GM12878 (cell line): ENCODE data around the gene CADM2. TPM values are rescaled to one million over a fixed set of nuclear protein-coding genes. Genes with fewer than 3 reads are reported as not detected.

Experiments
- ATAC-seq: fragments of 200-7000 bp; cut with Tn5 transposase; 3 replicates; pipeline ENCODE4 v1.9.1; 2020; ENCODE audit warnings: mild to moderate bottlenecking, moderate library complexity
- BruUV-seq: library from RNA; stranded (reverse); fragments of 400-500 nt; replicated peaks from 2 replicates; lab custom pipeline; 2021; lab: Mats Ljungman, UMichigan
- CTCF ChIA-PET: fragments of 300-600 bp; sonication (Branson Sonifier 250); formaldehyde crosslinking; extraction: SDS; loops from one replicate; lab custom pipeline; 2021; ENCODE audit warnings: inconsistent platforms; lab: Yijun Ruan, JAX
- POLR2A ChIA-PET: fragments of 350-600 bp; formaldehyde crosslinking; extraction: SDS; loops from one replicate; lab custom pipeline; 2021; ENCODE audit warnings: inconsistent platforms; lab: Charles Lee
- RAD21 ChIA-PET: fragments of 300-600 bp; sonication (Branson Sonifier 250); formaldehyde crosslinking; loops from one replicate; lab custom pipeline; 2023; ENCODE audit warnings: antibody characterized with exemption; ENCODE audit not compliant: unreplicated experiment; lab: Charles Lee
- SMC1A ChIA-PET: fragments of 300-600 bp; sonication (Branson Sonifier 250); formaldehyde crosslinking; loops from one replicate; lab custom pipeline; 2023; ENCODE audit not compliant: unreplicated experiment, uncharacterized antibody; lab: Charles Lee
- DNase-seq: peaks from one replicate; pipeline ENCODE4 v3.0.0-alpha.2; 2011; ENCODE audit warnings: low read depth, low spot score
- FAIRE-seq: peaks from 3 replicates; lab custom pipeline; 2011; peaks lifted over from hg19 to GRCh38; lab: Jason Lieb, UNC
- H2AFZ ChIP-seq: 2 replicates; pipeline ENCODE4 v1.6.0; 2011; ENCODE audit warnings: low read depth, low read length, control low read depth; ENCODE audit not compliant: control insufficient read depth
- H3K27ac ChIP-seq: 2 replicates; pipeline ENCODE4 v1.5.1; 2011; ENCODE audit warnings: control low read depth; ENCODE audit not compliant: control insufficient read depth, insufficient read depth
- H3K27me3 ChIP-seq, 2 experiments: replicated peaks in 1 of 2; 2 replicates each; pipeline versions ENCODE4 v1.6.0 to v1.6.1; 2011; ENCODE audit warnings: low read length in 1 of 2; ENCODE audit not compliant: control insufficient read depth in 2 of 2, insufficient read depth in 2 of 2
- H3K36me3 ChIP-seq, 2 experiments: 2 replicates each; pipeline ENCODE4 v1.5.1; 2011; ENCODE audit warnings: low read length in 1 of 2; ENCODE audit not compliant: control insufficient read depth in 2 of 2, insufficient read depth in 2 of 2
- H3K4me1 ChIP-seq: 2 replicates; pipeline ENCODE4 v1.6.1; 2011; ENCODE audit warnings: mild to moderate bottlenecking, low read length, moderate library complexity, mixed read lengths; ENCODE audit not compliant: control insufficient read depth, insufficient read depth
- H3K4me2 ChIP-seq: 2 replicates; pipeline ENCODE4 v1.6.0; 2011; ENCODE audit warnings: control low read depth; ENCODE audit not compliant: control insufficient read depth, insufficient read depth
- H3K4me3 ChIP-seq: fragments of 200-600 bp; sonication (generic); 2 replicates; pipeline ENCODE4 v1.5.1; 2016
- H3K79me2 ChIP-seq: 2 replicates; pipeline ENCODE4 v1.6.0; 2011; ENCODE audit warnings: low read length; ENCODE audit not compliant: control insufficient read depth, insufficient read depth
- H3K9ac ChIP-seq: 2 replicates; pipeline ENCODE4 v1.8.0; 2011; ENCODE audit warnings: low read length, control low read depth, mixed read lengths; ENCODE audit not compliant: control insufficient read depth, insufficient read depth
- H3K9me3 ChIP-seq: replicated peaks from 3 replicates; pipeline ENCODE4 v1.5.1; 2011; ENCODE audit warnings: mild to moderate bottlenecking, low read length; ENCODE audit not compliant: control insufficient read depth, insufficient read depth
- H4K20me1 ChIP-seq: 2 replicates; pipeline ENCODE4 v1.6.0; 2011; ENCODE audit not compliant: control insufficient read depth, insufficient read depth
- BMI1 ChIP-seq: fragments of 450-650 bp; IDR thresholded peaks from 2 replicates; pipeline ENCODE4 v1.6.1; 2016; ENCODE audit warnings: mild to moderate bottlenecking, moderate library complexity, borderline replicate concordance
- CEBPZ ChIP-seq: fragments of 150-350 bp; IDR thresholded peaks from 2 replicates; pipeline ENCODE4 v1.6.1; 2016; ENCODE audit warnings: low read depth, low read length
- ETV6 ChIP-seq, 2 experiments: fragments of 450-650 bp in 1 of 2; IDR thresholded peaks in 1 of 2; conservative IDR thresholded peaks in 1 of 2; 2 replicates each; pipeline ENCODE4 v1.6.1; 2014; ENCODE audit warnings: antibody characterized with exemption in 1 of 2, borderline replicate concordance in 1 of 2, low read depth in 1 of 2, mild to moderate bottlenecking in 1 of 2, moderate library complexity in 1 of 2
- PML ChIP-seq: IDR thresholded peaks from 2 replicates; pipeline ENCODE4 v1.6.1; 2012; ENCODE audit warnings: low read length, inconsistent platforms
- SUPT20H ChIP-seq: IDR thresholded peaks from 2 replicates; pipeline ENCODE4 v1.6.1; 2011; ENCODE audit warnings: low read depth, mild to moderate bottlenecking, low read length, moderate library complexity, borderline replicate concordance; ENCODE audit not compliant: control insufficient read depth
- TCF3 ChIP-seq: IDR thresholded peaks from 2 replicates; pipeline ENCODE4 v1.6.1; 2012; ENCODE audit warnings: low read depth, mild to moderate bottlenecking, low read length, borderline replicate concordance; ENCODE audit not compliant: insufficient read depth
- WRNIP1 ChIP-seq: IDR thresholded peaks from 2 replicates; pipeline ENCODE4 v1.6.1; 2011; ENCODE audit warnings: low read depth, low read length, improper control_type of control experiment, borderline replicate concordance
- ZNF217 ChIP-seq: fragments of 450-650 bp; IDR thresholded peaks from 2 replicates; pipeline ENCODE4 v1.6.1; 2017; ENCODE audit warnings: antibody characterized with exemption, mild to moderate bottlenecking
- WGBS: methylation state at CpG from one replicate; pipeline ENCODE4 v1.1.6; 2016; ENCODE audit warnings: low lambda C conversion rate; ENCODE audit not compliant: insufficient replicate concordance, insufficient coverage; ENCODE audit errors: missing lambda C conversion rate; 5-methylcytosine and 5-hydroxymethylcytosine counted together
- in situ Hi-C: fragments of 300-500 bp; cut with MboI; formaldehyde crosslinking; loops from 9 replicates; pipeline ENCODE4 v1.14.3; 2018; ENCODE audit warnings: mixed read lengths
- intact Hi-C: fragments of 100-400 bp; cut with micrococcal nuclease; formaldehyde crosslinking; loops from one replicate; pipeline ENCODE4 v1.14.2; 2022; ENCODE audit not compliant: unreplicated experiment
- polyA plus RNA-seq, 11 experiments: library from polyadenylated mRNA; depleted of rRNA in 4 of 11; unstranded in 6 of 11; stranded (reverse) in 5 of 11; fragments of >200 nt; fragmentation: Nextera tagmentation in 4 of 11; fragmentation: Illumina TruSeq in 1 of 11; extraction: Ambion mirVana in 4 of 11; extraction: Trizol in 1 of 11; gene quantifications; 1 replicate in 1 of 11; 2 replicates in 10 of 11; pipeline versions ENCODE4 v1.2.1 to v1.2.3, GENCODE V29; 2011 to 2016; ENCODE audit warnings: inconsistent platforms in 2 of 11, missing spikeins in 2 of 11, low read depth in 1 of 11
- total RNA-seq, 4 experiments: library from RNA; depleted of rRNA in 3 of 4; stranded (reverse); fragments of >200 nt in 3 of 4; fragmentation: Illumina TruSeq in 1 of 4; extraction: Trizol in 1 of 4; gene quantifications; 2 replicates each; pipeline versions ENCODE4 v1.2.1 to v1.2.3, GENCODE V29; 2013 to 2021

Gene CADM2
- total and polyA plus RNA-seq, 10 of the 15 experiments (the other 5 are each of a cell fraction or from before 2014, with no cell fraction given) = 0.13 TPM; not detected in 9

- H2AFZ ChIP-seq = no peak overlapping the region
- TF ChIP-seq SUPT20H = no peak
- TF ChIP-seq CEBPZ = no peak
- TF ChIP-seq ZNF217 = no peak
- TF ChIP-seq, all 136 proteins: peak for 0
- no TSS peak for BruUV-seq
- no peak overlapping the region for H3K27ac ChIP-seq
- H3K27me3 ChIP-seq = no peaks in the 10 kb centered on the region
- no peak overlapping the region for H3K4me3 ChIP-seq
- no peaks in the 10 kb centered on the region for H4K20me1 ChIP-seq
- WGBS = 0% methylated on average over 2 of the region's 2 CpGs
- intact Hi-C loops (no loop called here), in situ Hi-C loops (no loop called here)
- no peaks in the 10 kb centered on the region for H3K36me3 ChIP-seq
- SMC1A ChIA-PET = no interaction called here
- FAIRE-seq (no peak), DNase-seq (no peak), ATAC-seq (no peak)
- no peak overlapping the region for H3K4me2 ChIP-seq
- no peaks in the 10 kb centered on the region for H3K79me2 ChIP-seq
- CTCF ChIA-PET = no interaction called here
- no peak overlapping the region for H3K9ac ChIP-seq
- POLR2A ChIA-PET = no interaction called here
- no peaks in the 10 kb centered on the region for H3K9me3 ChIP-seq
- H3K4me1 ChIP-seq = no peaks in the 10 kb centered on the region
- RAD21 ChIA-PET = no interaction called here
Observed at GRCh38 chr3:85330071-85330470, 371.3 kb downstream of the CADM2 start.

GRCh38 chr3:85337895-85338294, 379.1 kb downstream of the CADM2 start:
- Histone ChIP-seq H3K4me1 (no peaks in the 10 kb centered on the region), H3K36me3 (no peaks in the 10 kb centered on the region), H4K20me1 (no peaks in the 10 kb centered on the region), H3K9me3 (no peaks in the 10 kb centered on the region), H3K9ac (no peak overlapping the region), H3K4me3 (no peak overlapping the region), H3K4me2 (no peak overlapping the region)
- ChIA-PET RAD21 (no interaction called here), POLR2A (no interaction called here)
- intact Hi-C loops = no loop called here
- no peak for DNase-seq
- in situ Hi-C loops = no loop called here
- TF ChIP-seq TCF3 (no peak), WRNIP1 (no peak), PML (no peak), BMI1 (no peak), ETV6 (conservative IDR thresholded peaks at IDR 0.05 in 1 of 2, IDR thresholded peaks at IDR 0.05 in 1 of 2; ENCODE audit: borderline replicate concordance in 1 of 2, low read depth in 1 of 2) (no peak)
- TF ChIP-seq, all 136 proteins: peak for 0
- 19% methylated on average over 2 of the region's 2 CpGs for WGBS
- ChIA-PET CTCF (no interaction called here), SMC1A (no interaction called here)
- Histone ChIP-seq H3K79me2 (no peaks in the 10 kb centered on the region), H2AFZ (no peak overlapping the region), H3K27ac (no peak overlapping the region), H3K27me3 (no peaks in the 10 kb centered on the region)
- no TSS peak for BruUV-seq
- no peak for ATAC-seq
- no peak for FAIRE-seq
